Measurements from ENCODE around the gene EIPR1.
A peak's percentile ranks its signal among the peaks of the same experiment; 100 is the strongest.

The EIPR1 gene

GRCh38 chr2:3208591-3208990 is 169.0 kb downstream of the EIPR1 start:
- H4K20me1 ChIP-seq, result peaks cover 0 to 33% (median 0%) of the 10 kb centered on the region in 11 experiments; a peak in 8 of 22 replicates

DNA sequence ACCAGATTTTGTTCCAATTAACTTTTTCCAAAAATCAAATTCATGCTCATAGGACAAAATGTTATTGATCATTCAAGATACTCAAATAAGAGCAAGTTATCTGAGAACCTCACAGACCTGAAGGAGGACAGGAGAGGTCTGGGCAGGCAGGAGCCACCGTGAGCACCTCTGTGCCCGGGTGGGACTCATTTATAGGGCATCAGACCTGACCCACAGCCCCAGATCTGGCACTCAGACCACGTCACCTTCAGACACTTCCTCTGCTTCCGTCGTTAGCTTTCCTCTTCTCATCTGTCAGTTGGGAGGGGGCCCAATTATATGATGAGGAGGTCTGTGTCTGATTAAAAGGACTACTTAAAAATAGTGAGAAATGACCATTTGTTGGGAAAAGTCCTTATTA is 169.4 kb downstream of the EIPR1 start:
- TF ChIP-seq Cebpa-rat (IDR thresholded peaks at IDR 0.05), result no peak
- no peaks in the 10 kb centered on the region for H3K27me3 ChIP-seq
- H3K36me3 ChIP-seq, result peaks cover 27 to 82% (median 52%) of the 10 kb centered on the region in 11 experiments
- no peak overlapping the region for H3K9ac ChIP-seq
- peaks cover 0 to 61% (median 54%) of the 10 kb centered on the region in 10 experiments; a peak in 16 of 20 replicates for H3K4me1 ChIP-seq
- peaks cover 0 to 11% (median 7%) of the 10 kb centered on the region in 11 experiments; a peak in 11 of 22 replicates for H3K9me3 ChIP-seq (replicated peaks in 1 of 11)
- peaks cover 0 to 37% (median 0%) of the 10 kb centered on the region in 11 experiments; a peak in 8 of 22 replicates for H4K20me1 ChIP-seq
- H3K27ac ChIP-seq, result no peak overlapping the region
- no peak overlapping the region for H3K4me3 ChIP-seq
- H3K4me2 ChIP-seq, result peak overlapping the region in 9 of 11 experiments; percentile 19 to 76 (median 48); a peak in 15 of 22 replicates

More at GRCh38 chr2:3208591-3208990, 169.0 kb downstream of the EIPR1 start:
- no peak for TF ChIP-seq Cebpa-rat (IDR thresholded peaks at IDR 0.05)
- Histone ChIP-seq H3K4me3 (no peak overlapping the region), H3K9ac (no peak overlapping the region), H3K36me3 (peaks cover 31 to 82% (median 51%) of the 10 kb centered on the region in 11 experiments), H3K4me2 (peak overlapping the region in 9 of 11 experiments; percentile 19 to 76 (median 48); a peak in 17 of 22 replicates), H3K27me3 (no peaks in the 10 kb centered on the region), H3K9me3 (replicated peaks in 1 of 11) (peaks cover 0 to 11% (median 7%) of the 10 kb centered on the region in 11 experiments; a peak in 11 of 22 replicates), H3K27ac (no peak overlapping the region), H3K4me1 (peaks cover 0 to 58% (median 51%) of the 10 kb centered on the region in 10 experiments; a peak in 16 of 20 replicates)

GRCh38 chr2:3207091-3207491 is 170.5 kb downstream of the EIPR1 start:
- peak overlapping the region in 6 of 11 experiments; percentile 48 to 79 (median 60); a peak in 11 of 22 replicates for H3K4me2 ChIP-seq
- H3K4me1 ChIP-seq, result peaks cover 0 to 61% (median 54%) of the 10 kb centered on the region in 10 experiments; a peak in 16 of 20 replicates
- peaks cover 17 to 77% (median 42%) of the 10 kb centered on the region in 11 experiments; a peak in 21 of 22 replicates for H3K36me3 ChIP-seq
- H3K9ac ChIP-seq, result no peak overlapping the region
- H4K20me1 ChIP-seq, result peaks cover 0 to 39% (median 0%) of the 10 kb centered on the region in 11 experiments; a peak in 8 of 22 replicates
- H3K4me3 ChIP-seq, result no peak overlapping the region
- peaks cover 0 to 11% (median 7%) of the 10 kb centered on the region in 11 experiments; a peak in 11 of 22 replicates for H3K9me3 ChIP-seq (replicated peaks in 1 of 11)
- TF ChIP-seq Cebpa-rat (IDR thresholded peaks at IDR 0.05), result no peak
- H3K27me3 ChIP-seq, result no peaks in the 10 kb centered on the region
- H3K27ac ChIP-seq, result no peak overlapping the region

DNA sequence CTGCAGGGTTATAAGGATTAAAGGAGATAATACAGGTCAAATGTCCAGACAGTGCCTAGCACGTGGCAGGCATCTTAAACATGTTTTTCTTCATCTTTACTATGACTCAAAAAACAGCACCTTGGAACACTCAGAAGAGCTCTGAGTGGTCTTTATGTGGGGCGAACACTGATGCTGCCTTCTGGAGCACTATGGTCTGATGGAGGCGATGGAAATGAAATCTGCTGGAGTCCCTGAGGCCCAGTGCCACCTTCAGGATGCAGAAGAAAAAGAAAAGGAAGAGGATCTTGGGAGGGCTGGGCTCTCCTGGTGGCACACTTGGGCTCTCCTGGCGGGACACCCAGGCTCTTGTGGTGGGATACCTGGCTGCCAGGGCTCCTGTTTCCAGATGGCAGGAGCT is 171.8 kb downstream of the EIPR1 start:
- Histone ChIP-seq H3K4me3 (no peak overlapping the region), H3K27ac (no peak overlapping the region), H3K36me3 (peaks cover 5 to 73% (median 31%) of the 10 kb centered on the region in 11 experiments; a peak in 19 of 22 replicates), H3K9me3 (replicated peaks in 1 of 11) (peaks cover 0 to 11% (median 7%) of the 10 kb centered on the region in 11 experiments; a peak in 11 of 22 replicates), H3K4me2 (peak overlapping the region in 7 of 11 experiments; percentile 48 to 79 (median 59); a peak in 14 of 22 replicates), H3K27me3 (no peaks in the 10 kb centered on the region), H3K4me1 (peaks cover 0 to 61% (median 54%) of the 10 kb centered on the region in 10 experiments; a peak in 16 of 20 replicates), H4K20me1 (peaks cover 0 to 42% (median 0%) of the 10 kb centered on the region in 11 experiments; a peak in 8 of 22 replicates), H3K9ac (no peak overlapping the region)
- no peak for TF ChIP-seq Cebpa-rat (IDR thresholded peaks at IDR 0.05)

- peak overlapping the region in 4 of 11 experiments; percentile 5 to 36 (median 26); a peak in 2 of 22 replicates for H3K27ac ChIP-seq
- H3K4me3 ChIP-seq, result no peak overlapping the region
- TF ChIP-seq Cebpa-rat (IDR thresholded peaks at IDR 0.05), result no peak
These were observed 173.4 kb downstream of the EIPR1 start for GRCh38 chr2:3204031-3204821.

GRCh38 chr2:3203497-3204019 is 174.1 kb downstream of the EIPR1 start:
- no peaks in the 10 kb centered on the region for H3K27me3 ChIP-seq
- H3K9me3 ChIP-seq (replicated peaks in 1 of 11), result peaks cover 0 to 11% (median 8%) of the 10 kb centered on the region in 11 experiments; a peak in 11 of 22 replicates
- peaks cover 0 to 62% (median 20%) of the 10 kb centered on the region in 11 experiments; a peak in 18 of 22 replicates for H3K36me3 ChIP-seq
- H3K27ac ChIP-seq, result 0 out of 22 replicates have a peak overlapping the region, but pooled peaks of 2 of the 11 experiments have one; percentile 5 to 27
- peaks cover 0 to 35% (median 0%) of the 10 kb centered on the region in 11 experiments; a peak in 8 of 22 replicates for H4K20me1 ChIP-seq
- H3K9ac ChIP-seq, result peak overlapping the region in 3 of 11 experiments; percentile 7 to 32 (median 11); a peak in 2 of 22 replicates
- TF ChIP-seq Cebpa-rat (IDR thresholded peaks at IDR 0.05), result no peak
- H3K4me2 ChIP-seq, result peak overlapping the region in 7 of 11 experiments; percentile 39 to 75 (median 67); a peak in 12 of 22 replicates
- H3K4me1 ChIP-seq, result peaks cover 1 to 60% (median 52%) of the 10 kb centered on the region in 10 experiments; a peak in 19 of 20 replicates
- no peak overlapping the region for H3K4me3 ChIP-seq

More at GRCh38 chr2:3204031-3204821, 173.4 kb downstream of the EIPR1 start:
- Histone ChIP-seq H3K9me3 (replicated peaks in 1 of 11) (peaks cover 0 to 11% (median 8%) of the 10 kb centered on the region in 11 experiments; a peak in 11 of 22 replicates), H3K4me1 (peaks cover 0 to 63% (median 56%) of the 10 kb centered on the region in 10 experiments; a peak in 16 of 20 replicates), H3K36me3 (peaks cover 3 to 68% (median 26%) of the 10 kb centered on the region in 11 experiments; a peak in 18 of 22 replicates), H3K4me2 (peak overlapping the region in 9 of 11 experiments; percentile 2 to 75 (median 67); a peak in 16 of 22 replicates), H3K27me3 (no peaks in the 10 kb centered on the region), H4K20me1 (peaks cover 0 to 42% (median 0%) of the 10 kb centered on the region in 11 experiments; a peak in 8 of 22 replicates), H3K9ac (peak overlapping the region in 5 of 11 experiments; percentile 7 to 32 (median 22); a peak in 5 of 22 replicates)

DNA sequence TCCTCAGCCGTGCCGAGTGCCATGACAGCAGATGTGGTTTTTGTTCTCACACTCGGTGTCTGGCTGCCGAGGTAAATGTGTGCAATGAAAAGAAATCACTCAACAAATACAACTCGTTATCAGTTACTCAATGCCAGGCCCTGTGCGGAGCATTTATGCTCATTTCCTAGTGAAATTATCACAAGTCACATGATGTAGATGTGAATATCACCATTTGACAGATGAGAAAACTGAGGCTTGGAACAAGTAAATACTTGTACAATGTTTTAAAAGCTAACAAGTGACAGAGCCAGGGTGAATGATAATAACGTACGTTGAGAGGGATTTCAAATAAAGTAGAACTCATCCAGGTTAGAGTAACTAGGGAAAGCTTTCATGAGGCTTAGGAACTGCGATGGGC is 174.7 kb downstream of the EIPR1 start:
- no peak overlapping the region for H3K4me3 ChIP-seq
- peaks cover 7 to 60% (median 52%) of the 10 kb centered on the region in 10 experiments for H3K4me1 ChIP-seq
- peaks cover 0 to 56% (median 18%) of the 10 kb centered on the region in 11 experiments; a peak in 15 of 22 replicates for H3K36me3 ChIP-seq
- H3K4me2 ChIP-seq, result no peak overlapping the region
- H4K20me1 ChIP-seq, result peaks cover 0 to 38% (median 1%) of the 10 kb centered on the region in 11 experiments; a peak in 15 of 22 replicates
- TF ChIP-seq Cebpa-rat (IDR thresholded peaks at IDR 0.05), result no peak
- H3K9ac ChIP-seq, result no peak overlapping the region
- H3K9me3 ChIP-seq (replicated peaks in 1 of 11), result peaks cover 0 to 11% (median 8%) of the 10 kb centered on the region in 11 experiments; a peak in 11 of 22 replicates
- H3K27me3 ChIP-seq, result no peaks in the 10 kb centered on the region
- H3K27ac ChIP-seq, result no peak overlapping the region

DNA sequence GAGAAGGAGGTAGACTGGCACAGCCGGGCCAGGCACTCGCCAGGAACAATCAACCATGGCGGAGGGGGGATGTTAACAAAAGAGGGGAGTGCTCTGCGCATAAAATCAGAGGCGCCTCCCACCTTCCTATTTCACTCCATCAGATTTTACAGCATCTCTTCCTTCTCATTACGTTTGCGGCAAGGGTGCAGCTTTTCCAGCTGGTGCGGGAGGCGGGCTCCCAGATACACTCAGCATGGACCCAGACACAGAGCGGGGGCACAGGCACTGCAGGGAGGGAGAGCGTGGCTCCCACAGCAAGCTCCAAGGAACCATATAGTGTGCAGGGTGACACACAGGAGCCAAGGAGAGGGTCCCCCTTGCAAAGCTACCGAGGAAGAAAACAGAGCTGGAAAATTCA is 176.3 kb downstream of the EIPR1 start:
- TF ChIP-seq Cebpa-rat (IDR thresholded peaks at IDR 0.05), result no peak
- H3K36me3 ChIP-seq, result peaks cover 0 to 44% (median 18%) of the 10 kb centered on the region in 11 experiments; a peak in 15 of 22 replicates
- H3K9me3 ChIP-seq (replicated peaks in 1 of 11), result peaks cover 0 to 11% (median 8%) of the 10 kb centered on the region in 11 experiments; a peak in 11 of 22 replicates
- peaks cover 0 to 54% (median 16%) of the 10 kb centered on the region in 11 experiments; a peak in 15 of 22 replicates for H4K20me1 ChIP-seq
- no peak overlapping the region for H3K27ac ChIP-seq
- H3K4me3 ChIP-seq, result no peak overlapping the region
- H3K9ac ChIP-seq, result no peak overlapping the region
- H3K27me3 ChIP-seq, result peaks cover 0 to 14% (median 0%) of the 10 kb centered on the region in 11 experiments; a peak in 2 of 22 replicates
- H3K4me2 ChIP-seq, result no peak overlapping the region
- H3K4me1 ChIP-seq, result peaks cover 24 to 60% (median 53%) of the 10 kb centered on the region in 10 experiments

All from BLaER1 treated with 17β-estradiol and CSF1 and Interleukin-3, amounts not matched to agents 10 nM and 100 nM (cell line).